Activated effector memory CD4-positive, alpha-beta T cell treated with anti-CD3 and anti-CD28 coated beads, Interleukin-2, amount 50 U/mL, for 16 hours (primary cell): Measurements from ENCODE around the gene AK3.
"Not testable (repeated sequence)": the region's sequence is repeated elsewhere in the genome, so short reads cannot be mapped to it uniquely, and the experiment has no call there.

ENCODE experiments used
- DNase-seq: peaks from one replicate; pipeline ENCODE4 v3.0.0-alpha.2; 2020

Gene AK3

DNA sequence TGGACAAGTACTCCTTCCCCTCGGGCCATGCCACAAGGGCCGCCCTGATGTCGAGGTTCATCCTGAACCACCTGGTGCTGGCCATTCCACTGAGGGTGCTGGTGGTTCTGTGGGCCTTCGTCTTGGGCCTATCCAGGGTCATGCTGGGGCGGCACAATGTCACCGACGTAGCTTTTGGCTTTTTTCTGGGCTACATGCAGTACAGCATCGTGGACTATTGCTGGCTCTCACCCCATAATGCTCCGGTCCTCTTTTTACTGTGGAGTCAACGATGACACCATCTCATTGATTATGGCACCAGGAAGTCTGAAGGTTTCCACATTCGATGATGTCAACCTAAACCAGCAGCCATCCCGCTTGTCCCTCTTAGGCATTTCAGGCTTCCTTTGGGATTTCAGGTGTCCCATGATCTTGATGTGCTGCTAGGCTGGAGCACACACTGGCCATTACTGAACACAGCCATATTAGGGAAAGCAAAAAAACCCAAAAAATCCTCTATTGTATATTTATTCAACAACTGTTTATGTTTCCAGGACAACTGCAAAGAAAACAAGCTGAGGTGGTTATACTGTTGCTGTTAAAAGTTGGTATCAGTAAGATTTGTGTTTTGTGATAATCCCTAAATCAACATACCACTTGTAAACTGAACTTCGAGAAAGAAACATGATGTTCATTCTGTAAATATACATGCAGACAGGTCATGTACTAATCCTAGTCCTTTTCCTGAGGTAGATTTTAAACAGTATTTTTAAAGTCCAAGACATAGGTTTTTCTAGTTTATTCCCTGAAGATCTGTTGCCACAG, 77.8 kb downstream of the AK3 start:
- no peak for DNase-seq

DNA sequence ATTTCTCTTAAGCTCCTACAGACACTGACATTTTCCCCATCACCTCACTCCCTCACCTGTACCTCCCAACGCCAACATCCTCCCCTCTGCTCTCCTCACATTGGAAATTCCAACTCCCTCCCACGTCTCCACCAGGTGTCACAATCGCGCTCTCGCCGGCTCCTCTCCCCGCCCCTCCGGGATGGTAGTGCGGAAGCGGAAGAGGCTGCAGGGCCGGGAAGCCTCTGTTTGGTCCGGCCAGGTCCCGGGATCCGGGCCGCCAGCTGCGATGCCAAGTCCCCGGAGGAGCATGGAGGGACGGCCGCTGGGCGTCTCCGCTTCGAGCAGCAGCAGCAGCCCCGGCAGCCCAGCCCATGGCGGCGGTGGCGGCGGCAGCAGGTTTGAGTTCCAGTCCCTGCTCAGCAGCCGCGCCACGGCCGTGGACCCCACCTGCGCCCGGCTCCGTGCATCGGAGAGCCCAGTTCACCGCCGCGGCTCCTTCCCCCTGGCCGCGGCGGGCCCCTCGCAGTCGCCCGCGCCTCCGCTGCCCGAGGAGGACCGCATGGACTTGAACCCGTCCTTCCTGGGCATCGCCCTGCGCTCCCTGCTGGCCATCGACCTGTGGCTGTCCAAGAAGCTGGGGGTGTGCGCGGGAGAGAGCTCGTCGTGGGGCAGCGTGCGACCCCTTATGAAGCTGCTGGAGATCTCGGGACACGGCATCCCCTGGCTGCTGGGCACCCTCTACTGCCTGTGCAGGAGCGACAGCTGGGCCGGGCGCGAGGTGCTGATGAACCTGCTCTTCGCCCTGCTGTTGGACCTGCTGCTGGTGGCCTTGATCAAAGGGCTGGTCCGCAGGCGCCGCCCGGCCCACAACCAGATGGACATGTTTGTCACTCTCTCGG, 78.7 kb downstream of the AK3 start, which contains the start of gene PLPP6:
Gene PLPP6 (plus strand): TSS at position 187 of the 881 bp plus-strand sequence. CDS start 82 bp downstream, at position 269.
- peak; percentile 91 for DNase-seq

DNA sequence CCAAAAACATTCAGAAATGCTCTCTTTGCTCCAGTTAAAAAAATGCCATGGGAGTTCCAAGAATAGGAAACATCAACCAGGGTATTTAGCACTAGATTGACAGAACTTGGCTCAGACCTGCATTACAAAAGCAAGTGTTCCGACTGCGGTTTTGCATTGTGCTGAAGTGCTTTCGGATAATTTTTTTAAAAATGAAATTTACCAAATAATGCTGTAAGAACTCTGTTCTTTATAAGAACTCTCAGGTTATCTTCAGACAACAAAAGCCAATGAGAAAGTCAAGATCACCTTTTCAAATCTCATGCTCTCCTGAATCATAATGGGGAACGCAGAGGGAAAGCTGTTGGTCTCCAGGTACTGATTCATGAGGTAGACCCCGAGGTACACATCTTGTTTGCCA, 79.4 kb downstream of the AK3 start:
- no peak for DNase-seq

DNA sequence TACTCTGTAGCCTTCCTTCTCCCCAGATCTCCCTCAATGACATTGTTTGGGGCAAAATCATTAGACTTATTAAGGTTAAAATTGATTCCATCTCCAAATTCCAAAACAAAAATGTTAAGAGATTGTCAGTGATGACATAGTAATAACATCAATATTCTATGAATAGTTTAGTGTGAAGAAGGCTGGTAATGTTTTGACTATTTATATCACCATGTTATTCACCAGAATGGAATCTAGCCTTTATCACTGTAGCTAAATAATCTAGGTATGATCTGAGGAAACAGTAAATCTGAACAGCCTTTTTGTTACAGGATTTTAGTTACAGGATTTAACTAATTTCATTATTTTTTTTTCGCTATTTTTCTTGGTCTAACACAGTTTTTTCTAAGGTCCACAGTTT, 79.8 kb downstream of the AK3 start:
- DNase-seq: no peak

DNA sequence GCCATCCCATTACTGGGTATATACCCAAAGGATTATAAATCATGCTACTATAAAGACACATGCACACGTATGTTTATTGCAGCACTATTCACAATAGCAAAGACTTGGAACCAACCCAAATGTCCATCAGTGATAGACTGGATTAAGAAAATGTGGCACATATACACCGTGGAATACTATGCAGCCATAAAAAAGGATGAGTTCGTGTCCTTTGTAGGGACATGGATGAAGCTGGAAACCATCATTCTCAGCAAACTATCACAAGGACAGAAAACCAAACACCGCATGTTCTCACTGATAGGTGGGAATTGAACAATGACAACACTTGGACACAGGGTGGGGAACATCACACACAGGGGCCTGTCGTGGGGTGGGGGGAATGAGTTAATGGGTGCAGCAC, 80.3 kb downstream of the AK3 start:
- not testable (repeated sequence) for DNase-seq
